HepG2 (cell line): Measurements from ENCODE around the gene SPHK2.

Experiments
- ARNT ChIP-seq: fragments of 450-650 bp; IDR thresholded peaks from 2 replicates; pipeline ENCODE4 v1.6.1; 2017
- ERF ChIP-seq: IDR thresholded peaks from 2 replicates; pipeline ENCODE4 v1.6.1; 2018; ENCODE audit warnings: missing biosample characterization, missing genetic modification reagents
- ETV6 ChIP-seq: sonication (generic); formaldehyde crosslinking; conservative IDR thresholded peaks from 2 replicates; pipeline ENCODE4 v1.4.0; 2020; ENCODE audit warnings: missing genetic modification reagents
- FOXJ3 ChIP-seq: sonication (generic); formaldehyde crosslinking; IDR thresholded peaks from 2 replicates; pipeline ENCODE4 v1.4.0; 2020; ENCODE audit warnings: missing genetic modification reagents, mild to moderate bottlenecking, borderline replicate concordance
- IKZF1 ChIP-seq: fragments of 450-650 bp; IDR thresholded peaks from 2 replicates; pipeline ENCODE4 v1.7.1; 2016
- NFE2L2 ChIP-seq: fragments of 150-350 bp; IDR thresholded peaks from 2 replicates; pipeline ENCODE4 v1.6.1; 2014; ENCODE audit warnings: low read length
- POLR2A ChIP-seq, 2 experiments: IDR thresholded peaks; 2 replicates each; pipeline ENCODE4 v1.6.1; 2011; ENCODE audit warnings: low read depth in 2 of 2, low read length in 2 of 2, mild to moderate bottlenecking in 1 of 2, moderate library complexity in 1 of 2; ENCODE audit not compliant: insufficient read depth in 1 of 2
- RAD21 ChIP-seq: fragments of 450-650 bp; formaldehyde crosslinking; IDR thresholded peaks from 2 replicates; pipeline ENCODE4 v1.5.0; 2020; ENCODE audit warnings: mild to moderate bottlenecking
- RFXANK ChIP-seq: IDR thresholded peaks from 2 replicates; pipeline ENCODE4 v1.6.1; 2016
- TCF7 ChIP-seq: sonication (generic); IDR thresholded peaks from 2 replicates; pipeline ENCODE4 v1.6.1; 2016; ENCODE audit warnings: antibody characterized with exemption, low read depth
- ZC3H13 ChIP-seq: sonication (generic); formaldehyde crosslinking; IDR thresholded peaks from 2 replicates; pipeline ENCODE4 v1.8.1; 2023; ENCODE audit warnings: mild to moderate bottlenecking, missing genetic modification reagents, moderate library complexity
- ZKSCAN1 ChIP-seq: fragments of 150-350 bp; IDR thresholded peaks from 2 replicates; pipeline ENCODE4 v1.6.1; 2014; ENCODE audit warnings: low read length
- TF ChIP-seq, protein P1 (sequence below): sonication (generic); formaldehyde crosslinking; IDR thresholded peaks from 2 replicates; pipeline ENCODE4 v1.4.0; 2020; ENCODE audit warnings: missing genetic modification reagents

DNA sequence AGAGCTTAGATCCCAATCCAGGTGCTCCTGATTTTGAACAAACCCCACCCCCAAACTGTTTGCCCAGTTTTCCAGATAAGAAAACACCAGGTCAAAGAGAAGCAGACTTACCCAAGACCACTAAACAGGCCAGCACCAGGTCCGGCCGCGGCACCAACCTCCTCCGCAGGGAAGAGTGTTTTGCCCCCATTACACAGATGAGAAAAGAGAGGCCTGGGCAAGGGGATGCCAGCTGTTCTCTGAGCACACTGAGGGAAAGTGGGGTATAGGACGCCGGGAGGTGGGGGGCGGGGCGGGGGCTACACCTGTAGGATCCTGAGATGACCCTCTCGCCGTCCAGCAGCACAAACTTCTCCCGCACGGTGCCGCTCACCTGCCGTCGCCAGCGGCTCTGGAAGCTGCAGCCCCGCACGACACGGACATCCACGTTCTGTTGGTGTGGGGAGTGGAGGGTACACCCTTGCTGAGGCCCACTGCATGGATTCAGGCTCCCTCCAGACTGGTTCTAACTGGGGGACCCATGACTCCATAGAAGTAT lies 9.7 kb upstream of the SPHK2 start:
- no peak for TF ChIP-seq ARNT
- TF ChIP-seq TCF7, result no peak
- no peak for TF ChIP-seq ZC3H13 (CRISPR knock-in tag)
- TF ChIP-seq POLR2A (IDR thresholded peaks at IDR 0.05; ENCODE audit: insufficient read depth in 1 of 2, low read depth in 2 of 2, low read length in 2 of 2), result no peak
- TF ChIP-seq, protein P1, sequence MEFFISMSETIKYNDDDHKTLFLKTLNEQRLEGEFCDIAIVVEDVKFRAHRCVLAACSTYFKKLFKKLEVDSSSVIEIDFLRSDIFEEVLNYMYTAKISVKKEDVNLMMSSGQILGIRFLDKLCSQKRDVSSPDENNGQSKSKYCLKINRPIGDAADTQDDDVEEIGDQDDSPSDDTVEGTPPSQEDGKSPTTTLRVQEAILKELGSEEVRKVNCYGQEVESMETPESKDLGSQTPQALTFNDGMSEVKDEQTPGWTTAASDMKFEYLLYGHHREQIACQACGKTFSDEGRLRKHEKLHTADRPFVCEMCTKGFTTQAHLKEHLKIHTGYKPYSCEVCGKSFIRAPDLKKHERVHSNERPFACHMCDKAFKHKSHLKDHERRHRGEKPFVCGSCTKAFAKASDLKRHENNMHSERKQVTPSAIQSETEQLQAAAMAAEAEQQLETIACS (CRISPR knock-in tag), result no peak
- no peak for TF ChIP-seq IKZF1
- no peak for TF ChIP-seq ERF
- TF ChIP-seq ETV6 (CRISPR knock-in tag), result no peak
- no peak for TF ChIP-seq RFXANK
- TF ChIP-seq ZKSCAN1, result no peak
- no peak for TF ChIP-seq RAD21 (CRISPR knock-in tag)
- no peak for TF ChIP-seq NFE2L2
- TF ChIP-seq FOXJ3 (CRISPR knock-in tag), result no peak
